Duodenal mucosa (tissue), 2 donors: ENCODE results near the gene NFS1.
"Not testable (repeated sequence)": the region's sequence is repeated elsewhere in the genome, so short reads cannot be mapped to it uniquely, and the experiment has no call there.

Experiments used
- H3K27ac ChIP-seq: one replicate; pipeline ENCODE4 v1.7.0; 2013; ENCODE audit warnings: low read depth, low read length
- H3K27me3 ChIP-seq, 2 donors: one replicate each; pipeline ENCODE4 v1.7.0; 2013; ENCODE audit warnings: low read length in 2 of 2, control low read depth in 1 of 2; ENCODE audit not compliant: insufficient read depth in 2 of 2, control insufficient read depth in 1 of 2
- H3K36me3 ChIP-seq, 2 donors: one replicate each; pipeline ENCODE4 v1.7.0; 2013; ENCODE audit warnings: low read length in 2 of 2, control low read depth in 1 of 2; ENCODE audit not compliant: insufficient read depth in 2 of 2, control insufficient read depth in 1 of 2
- H3K4me1 ChIP-seq, 2 donors: one replicate each; pipeline ENCODE4 v1.7.0; 2013; ENCODE audit warnings: low read length in 2 of 2, control low read depth in 1 of 2; ENCODE audit not compliant: insufficient read depth in 2 of 2, control insufficient read depth in 1 of 2
- H3K4me3 ChIP-seq, 2 donors: one replicate each; pipeline ENCODE4 v1.7.0; 2013; ENCODE audit warnings: low read length in 2 of 2, low read depth in 1 of 2
- H3K9ac ChIP-seq, 2 donors: one replicate each; pipeline ENCODE4 v1.7.0; 2013; ENCODE audit warnings: low read length in 2 of 2, low read depth in 1 of 2
- H3K9me3 ChIP-seq, 2 donors: one replicate each; pipeline ENCODE4 v1.7.0; 2013; ENCODE audit warnings: low read length in 2 of 2, control low read depth in 1 of 2; ENCODE audit not compliant: control insufficient read depth in 1 of 2

The NFS1 gene

DNA sequence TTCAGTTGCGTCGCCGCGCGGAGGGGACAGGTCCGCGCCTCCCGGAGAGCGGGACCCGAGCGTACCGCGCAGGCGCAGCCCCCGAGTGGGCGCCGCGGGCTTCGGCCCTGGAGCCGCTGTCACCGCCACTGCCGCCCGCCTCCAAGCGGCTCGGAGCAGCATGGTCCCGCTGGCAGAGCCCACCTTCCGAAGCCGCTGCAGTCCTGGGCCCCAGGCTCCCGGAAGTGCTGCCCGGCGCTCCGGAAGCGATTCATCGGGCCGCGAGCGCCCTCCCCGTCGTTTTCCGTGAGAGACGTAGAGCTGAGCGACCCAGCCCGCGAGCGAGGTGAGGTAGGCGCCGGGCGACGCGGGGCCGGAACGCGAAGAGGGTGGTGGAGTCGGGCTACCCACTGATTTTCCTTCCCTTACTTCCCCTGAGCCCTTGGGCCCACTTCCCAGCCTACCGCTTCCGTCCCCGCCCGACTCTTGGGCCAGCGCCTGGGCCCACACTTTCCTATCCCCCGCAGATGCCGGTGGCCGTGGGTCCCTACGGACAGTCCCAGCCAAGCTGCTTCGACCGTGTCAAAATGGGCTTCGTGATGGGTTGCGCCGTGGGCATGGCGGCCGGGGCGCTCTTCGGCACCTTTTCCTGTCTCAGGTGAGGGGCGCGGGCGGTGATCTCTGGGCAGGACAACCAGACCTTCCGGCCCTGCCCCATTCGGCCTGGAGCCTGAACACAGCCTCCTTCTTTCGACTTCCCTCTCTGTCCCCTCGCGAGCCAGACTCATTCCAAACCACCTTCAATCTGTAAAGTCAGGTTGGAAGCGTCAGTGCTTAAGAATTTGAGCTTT is at the start of gene NFS1, which contains the start of gene ROMO1:
NFS1 (minus strand) TSS at position 226 of the 830 bp plus-strand sequence; CDS start at position 162, 64 bp downstream.
ROMO1 (plus strand) TSS at position 279 of the 830 bp plus-strand sequence; CDS start at position 507, 228 bp downstream.
- Histone ChIP-seq H3K4me1 (peaks cover 23 to 26% of the 10 kb centered on the region in 2 donors), H3K36me3 (peaks cover 29 to 38% of the 10 kb centered on the region in 2 donors), H3K9ac (peak within 1 kb of the TSS; percentile 95), H3K27ac (peak within 1 kb of the TSS; percentile 88), H3K27me3 (no peaks in the 10 kb centered on the region), H3K4me3 (peak within 1 kb of the TSS; percentile 83 to 98), H3K9me3 (no peaks in the 10 kb centered on the region)

DNA sequence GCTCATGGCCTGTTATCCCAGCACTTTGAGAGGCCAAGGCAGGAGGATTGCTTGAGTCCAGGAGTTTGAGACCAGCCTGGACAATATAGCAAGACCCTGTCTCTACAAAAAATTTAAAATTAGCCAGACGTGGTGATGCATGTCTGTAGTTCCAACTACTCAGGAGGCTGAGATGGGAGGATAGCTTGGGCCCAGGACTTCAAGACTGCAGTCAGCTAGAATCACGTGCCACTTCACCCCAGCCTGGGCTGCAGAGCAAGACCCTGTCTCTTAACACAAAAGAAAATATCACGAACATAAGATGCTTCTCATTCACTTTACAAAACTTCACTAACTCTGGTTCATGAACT is 45.3 kb upstream of the NFS1 start:
- not testable (repeated sequence) for H3K36me3 ChIP-seq, H3K4me3 ChIP-seq, H3K27ac ChIP-seq, H3K27me3 ChIP-seq, H3K9ac ChIP-seq, H3K9me3 ChIP-seq
- H3K4me1 ChIP-seq: peaks cover 13 to 19% of the 10 kb centered on the region in 2 donors

DNA sequence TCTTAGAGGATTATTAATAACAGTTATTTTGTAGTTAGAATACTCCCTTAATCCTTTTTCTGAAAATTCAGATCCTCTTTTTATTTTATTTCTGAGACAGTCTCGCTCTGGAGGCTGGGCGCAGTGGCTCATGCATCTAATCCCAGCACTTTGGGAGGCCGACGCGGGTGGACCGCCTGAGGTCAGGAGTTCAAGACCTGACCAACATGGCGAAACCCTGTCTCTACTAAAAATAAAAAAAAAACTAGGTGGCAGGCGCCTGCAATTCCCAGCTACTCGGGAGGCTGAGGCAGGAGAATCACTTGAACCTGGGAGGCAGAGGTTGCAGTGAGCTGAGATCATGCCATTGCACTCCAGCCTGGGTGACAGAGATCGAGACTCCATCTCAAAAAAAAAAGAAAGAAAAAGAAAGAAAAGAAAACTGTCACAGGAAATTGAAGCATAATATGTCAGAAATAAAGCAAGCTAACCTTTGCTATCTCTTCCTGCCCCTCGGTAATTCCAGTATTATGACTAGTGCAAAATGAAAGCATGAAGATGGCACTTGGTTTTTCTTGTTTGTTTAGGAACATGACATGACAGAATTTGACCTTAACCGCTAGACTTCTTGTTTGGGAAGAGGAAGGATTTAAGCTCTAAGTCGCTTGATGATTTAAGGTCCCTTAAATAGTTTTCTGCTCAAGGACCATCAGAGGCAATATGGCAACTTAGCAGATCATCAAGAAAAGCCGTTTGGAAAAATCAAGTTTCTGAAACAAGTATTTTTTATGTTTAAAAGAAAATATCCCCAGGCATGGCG is 44.7 kb upstream of the NFS1 start:
- peaks cover 5 to 15% of the 10 kb centered on the region in 2 donors for H3K36me3 ChIP-seq
- peaks cover 19 to 22% of the 10 kb centered on the region in 2 donors for H3K4me1 ChIP-seq
- no peaks in the 10 kb centered on the region for H3K27me3 ChIP-seq
- H3K9ac ChIP-seq: peak overlapping the region; percentile 97 to 99
- peak overlapping the region in 1 of 2 donors; percentile 81 for H3K4me3 ChIP-seq
- H3K27ac ChIP-seq: peak overlapping the region; percentile 94
- no peaks in the 10 kb centered on the region for H3K9me3 ChIP-seq

DNA sequence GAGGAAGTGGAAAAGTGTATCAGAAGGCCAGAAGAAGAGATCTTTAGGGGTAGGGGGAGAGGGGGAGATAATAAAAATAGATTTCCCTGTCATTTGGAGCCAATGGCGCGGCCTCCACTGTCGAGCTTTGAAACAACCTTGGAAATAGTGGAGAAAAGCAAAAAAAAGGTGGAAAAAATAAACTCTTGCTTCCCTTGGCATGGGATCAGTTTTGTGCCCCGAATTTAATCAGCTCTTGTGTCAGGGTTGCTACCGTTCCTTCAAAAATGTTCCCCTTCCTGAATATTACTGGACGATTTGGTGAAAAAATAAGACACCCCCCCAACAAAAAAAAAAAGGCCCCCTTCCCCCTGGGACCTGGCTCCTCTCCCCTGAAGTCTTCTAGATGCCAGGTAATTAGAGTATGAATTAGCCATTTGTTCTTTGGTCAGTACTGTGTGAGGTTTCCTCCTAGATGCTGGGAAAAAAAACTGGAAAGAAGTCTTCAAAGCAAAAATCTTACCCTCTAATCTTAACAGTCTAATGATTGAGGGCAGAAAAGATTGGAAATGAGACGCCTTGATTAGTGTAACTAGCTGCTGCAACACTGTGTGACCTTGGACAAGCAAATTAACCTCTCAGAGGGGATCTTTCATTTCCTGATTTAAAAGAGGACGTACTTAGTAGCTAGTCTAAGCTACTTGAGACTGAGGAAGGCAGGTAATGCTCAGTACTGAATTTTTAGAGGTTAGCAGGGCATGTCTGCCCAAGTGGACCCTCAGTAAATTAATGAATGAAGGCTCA is 43.8 kb upstream of the NFS1 start:
- Histone ChIP-seq H3K27me3 (no peaks in the 10 kb centered on the region), H3K4me1 (peaks cover 27 to 31% of the 10 kb centered on the region in 2 donors), H3K36me3 (peaks cover 14 to 25% of the 10 kb centered on the region in 2 donors), H3K27ac (peak overlapping the region; percentile 94), H3K9ac (peak overlapping the region; percentile 97 to 99), H3K4me3 (peak overlapping the region; percentile 81 to 85), H3K9me3 (no peaks in the 10 kb centered on the region)

DNA sequence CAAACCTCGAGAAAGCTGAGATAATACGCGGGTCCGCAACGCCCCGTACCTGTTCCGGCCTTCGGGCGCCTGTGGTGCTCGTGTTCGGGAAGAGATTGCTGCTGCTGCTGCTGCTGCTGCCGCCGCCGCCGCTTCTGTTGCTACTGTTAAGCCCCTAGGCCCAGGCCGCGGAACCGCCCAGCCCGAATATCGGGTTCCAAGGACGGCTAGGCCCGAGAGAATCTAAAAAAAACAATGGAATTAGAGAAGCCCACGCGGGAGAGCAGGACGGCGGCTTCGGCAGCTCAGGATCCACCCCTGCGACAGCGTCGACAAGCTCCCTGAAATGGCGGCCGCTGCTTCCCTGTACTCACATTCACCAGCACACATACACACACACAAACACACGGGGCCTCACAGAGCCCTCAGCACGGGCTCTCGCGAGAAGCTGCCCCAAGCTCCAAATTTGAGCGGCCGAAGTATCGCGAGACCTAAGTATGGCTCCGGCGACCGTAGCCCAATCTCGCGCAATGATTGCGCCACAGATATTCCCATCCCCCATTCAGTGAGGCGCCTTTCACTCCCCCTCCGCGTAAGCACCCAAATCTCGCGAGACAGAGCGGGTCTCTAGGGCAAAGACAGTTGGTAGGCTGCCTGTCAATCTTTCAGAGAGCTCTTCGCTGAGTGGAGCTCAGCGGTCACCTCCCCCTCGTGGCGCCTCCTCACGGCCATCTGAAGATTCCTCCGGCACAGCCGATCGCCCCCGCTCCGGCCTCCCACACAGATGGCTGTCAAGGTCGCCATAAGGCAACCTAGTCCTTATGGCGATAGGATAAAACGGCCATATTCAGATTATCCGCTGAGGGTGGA is 43.0 kb upstream of the NFS1 start, which contains the start of gene RBM39:
RBM39 (minus strand) TSS at position 369 of the 849 bp plus-strand sequence. CDS start 1,386 bp downstream, outside the sequence.
- H3K27me3 ChIP-seq: no peaks in the 10 kb centered on the region
- H3K27ac ChIP-seq: peak within 1 kb of the TSS; percentile 98
- peaks cover 14 to 26% of the 10 kb centered on the region in 2 donors for H3K36me3 ChIP-seq
- peaks cover 27 to 31% of the 10 kb centered on the region in 2 donors for H3K4me1 ChIP-seq
- no peaks in the 10 kb centered on the region for H3K9me3 ChIP-seq
- H3K4me3 ChIP-seq: peak within 1 kb of the TSS; percentile 92 to 93
- H3K9ac ChIP-seq: peak within 1 kb of the TSS; percentile 99

DNA sequence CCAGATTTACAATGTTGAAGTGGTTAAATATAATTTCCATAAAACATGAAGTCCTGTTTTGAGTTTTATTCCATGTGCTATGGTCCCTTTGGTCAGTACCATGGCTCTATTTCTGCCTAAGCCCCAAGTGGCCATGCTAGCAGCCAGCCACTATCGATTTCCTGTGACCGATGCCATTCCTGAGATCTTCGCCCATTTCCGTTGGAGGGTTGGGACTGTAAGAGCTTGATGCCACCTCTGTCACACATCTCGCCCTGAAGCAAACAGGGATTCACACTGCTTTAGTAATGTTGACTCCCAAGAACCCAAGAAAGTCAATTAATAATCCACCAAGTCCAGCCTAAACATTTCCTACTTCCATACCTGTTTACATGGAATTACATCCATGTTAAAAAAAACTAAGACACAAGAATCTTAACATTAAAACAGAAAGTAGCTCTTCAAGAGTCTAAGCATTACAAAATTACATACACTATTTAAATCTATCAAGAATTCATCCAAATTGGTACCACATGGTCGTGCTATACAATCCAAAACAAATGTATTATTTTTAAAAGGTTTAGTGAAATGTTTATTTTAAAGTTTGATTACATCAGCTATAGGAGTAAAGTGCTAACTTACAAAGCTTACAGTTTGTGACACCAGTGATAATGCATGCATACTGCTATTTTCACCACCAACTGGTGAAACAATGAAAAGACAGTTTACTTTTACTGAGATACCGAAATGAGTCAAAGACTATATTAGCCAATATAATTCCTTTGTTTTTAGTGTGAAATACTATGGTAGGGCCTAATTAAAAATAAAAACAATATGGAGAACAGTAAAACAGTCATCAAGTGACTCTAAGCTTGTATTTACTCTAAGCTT is 40.4 kb upstream of the NFS1 start:
- Histone ChIP-seq H3K27me3 (no peaks in the 10 kb centered on the region), H3K36me3 (peaks cover 28 to 47% of the 10 kb centered on the region in 2 donors), H3K4me1 (peaks cover 38 to 53% of the 10 kb centered on the region in 2 donors), H3K4me3 (peak overlapping the region; percentile 23 to 93), H3K27ac (no peak overlapping the region), H3K9ac (peak overlapping the region in 1 of 2 donors; percentile 99), H3K9me3 (no peaks in the 10 kb centered on the region)

DNA sequence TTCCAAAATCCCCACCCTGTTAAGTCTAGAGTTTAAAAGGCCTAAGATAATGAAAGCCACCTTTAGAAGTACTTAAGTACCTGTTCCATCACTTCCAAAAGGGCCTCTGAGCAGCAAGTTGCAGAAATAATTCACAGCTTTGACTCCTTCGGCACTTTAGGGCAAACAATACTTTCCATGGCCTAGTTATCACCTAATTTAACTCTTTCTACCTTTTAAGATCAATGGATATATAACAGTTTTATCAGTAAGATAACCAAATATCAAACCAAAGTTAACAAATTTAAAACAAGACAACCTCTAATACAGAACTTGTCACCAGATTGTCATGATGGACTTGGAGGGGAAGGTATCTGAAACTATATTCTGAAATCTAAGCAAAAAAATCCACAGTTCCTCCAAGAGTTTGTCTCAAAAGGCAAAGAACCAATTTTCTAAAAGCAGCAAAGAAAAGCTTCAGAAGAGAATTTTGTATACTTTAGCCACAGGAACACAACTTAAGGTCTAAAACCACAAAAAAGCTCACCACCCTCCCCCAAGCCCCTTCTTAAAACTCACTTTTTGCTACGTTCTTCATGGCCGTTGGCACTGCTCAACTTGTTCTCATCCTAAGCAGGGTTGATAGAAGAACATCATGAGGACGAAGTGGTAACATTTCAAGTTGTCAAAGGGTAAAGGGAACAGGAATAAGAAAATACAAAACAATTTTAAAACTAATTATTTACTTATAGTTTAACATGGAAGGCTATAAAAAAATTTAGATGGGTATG is 39.4 kb upstream of the NFS1 start:
- Histone ChIP-seq H3K4me1 (peaks cover 42 to 59% of the 10 kb centered on the region in 2 donors), H3K27ac (no peak overlapping the region), H3K9me3 (no peaks in the 10 kb centered on the region), H3K27me3 (no peaks in the 10 kb centered on the region), H3K9ac (no peak overlapping the region), H3K36me3 (peaks cover 37 to 56% of the 10 kb centered on the region in 2 donors), H3K4me3 (no peak overlapping the region)

DNA sequence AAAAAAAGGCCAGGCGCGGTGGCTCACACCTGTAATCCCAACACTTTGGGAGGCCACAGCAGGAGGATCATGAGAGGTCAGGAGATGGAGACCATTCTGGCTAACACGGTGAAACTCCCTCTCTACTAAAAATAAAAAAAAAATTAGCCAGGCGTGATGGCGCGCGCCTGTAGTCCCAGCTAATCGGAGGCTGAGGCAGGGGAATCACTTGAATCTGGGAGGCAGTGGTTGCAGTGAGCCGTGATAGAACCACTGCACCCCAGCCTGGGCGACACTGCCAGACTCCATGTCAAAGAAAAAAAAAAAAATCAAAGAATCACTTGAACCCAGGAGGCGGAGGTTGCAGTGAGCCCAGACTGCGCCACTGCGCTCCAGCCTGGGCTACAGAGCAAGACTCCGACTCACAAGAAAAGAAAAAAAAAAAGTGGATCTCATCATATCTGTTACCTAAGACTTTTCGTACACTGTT is 38.7 kb upstream of the NFS1 start:
- Histone ChIP-seq H3K36me3 (peaks cover 37 to 63% of the 10 kb centered on the region in 2 donors), H3K9me3 (no peaks in the 10 kb centered on the region), H3K27me3 (no peaks in the 10 kb centered on the region), H3K9ac (no peak overlapping the region), H3K4me3 (no peak overlapping the region), H3K27ac (no peak overlapping the region), H3K4me1 (peaks cover 46 to 52% of the 10 kb centered on the region in 2 donors)
